Measurements from ENCODE around the gene TAAR1. TPM values are rescaled to one million over a fixed set of nuclear protein-coding genes. Genes with fewer than 3 reads are reported as not detected.
"Not testable (repeated sequence)": the region's sequence is repeated elsewhere in the genome, so short reads cannot be mapped to it uniquely, and the experiment has no call there.

Gene TAAR1, protein sequence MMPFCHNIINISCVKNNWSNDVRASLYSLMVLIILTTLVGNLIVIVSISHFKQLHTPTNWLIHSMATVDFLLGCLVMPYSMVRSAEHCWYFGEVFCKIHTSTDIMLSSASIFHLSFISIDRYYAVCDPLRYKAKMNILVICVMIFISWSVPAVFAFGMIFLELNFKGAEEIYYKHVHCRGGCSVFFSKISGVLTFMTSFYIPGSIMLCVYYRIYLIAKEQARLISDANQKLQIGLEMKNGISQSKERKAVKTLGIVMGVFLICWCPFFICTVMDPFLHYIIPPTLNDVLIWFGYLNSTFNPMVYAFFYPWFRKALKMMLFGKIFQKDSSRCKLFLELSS
- not detected in 2 replicates for total RNA-seq (2021)
- Bru-seq, nascent RNA: not detected
- BruChase-seq, experiment 1, labeled RNA remaining after a 2-hour chase: percentile 21 among the genes with signal in this experiment
- BruChase-seq, experiment 2, labeled RNA remaining after a 6-hour chase: percentile 30 among the genes with signal in this experiment
- long read RNA-seq: 0 reads

DNA sequence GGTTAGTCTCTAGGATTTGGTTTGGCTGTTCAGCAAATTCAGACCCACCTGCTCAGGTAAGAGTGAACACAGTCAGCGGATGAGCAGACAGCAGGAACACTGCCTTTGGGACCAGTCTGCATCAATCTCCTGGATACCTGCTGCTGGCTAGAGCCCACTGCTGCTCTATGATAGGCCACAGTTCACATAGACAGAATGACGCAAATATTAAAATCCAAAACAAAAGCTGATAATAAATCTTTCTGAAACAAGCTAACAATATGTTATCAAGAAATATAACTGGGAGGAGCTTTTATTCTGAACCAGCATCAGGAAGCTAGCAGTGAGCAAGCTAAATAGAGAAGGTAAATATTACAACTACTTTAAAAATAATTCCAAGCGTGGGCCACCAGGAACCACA is at the start of gene TAAR1:
TSS of gene TAAR1 (minus strand) at position 101 of the 400 bp plus-strand sequence. CDS start 13,179 bp downstream, outside the sequence.
- Histone ChIP-seq H3K9me2 (ENCODE audit: insufficient read depth) (no peaks in the 10 kb centered on the region; the same call in 1 of the 2 replicates), H3K9me3 (ENCODE audit: insufficient read depth, low read depth) (no peaks in the 10 kb centered on the region; the same call in 1 of the 2 replicates), H3K4me1 (replicated peaks; ENCODE audit: insufficient read depth) (no peaks in the 10 kb centered on the region), H3K4me3 (no peak within 1 kb of the TSS), H3K27ac (no peak within 1 kb of the TSS), H3K4me2 (no peak within 1 kb of the TSS), H3K36me3 (ENCODE audit: low read depth) (no peaks in the 10 kb centered on the region), H2AFZ (no peak within 1 kb of the TSS), H3K79me2 (ENCODE audit: low read depth) (no peaks in the 10 kb centered on the region), H4K20me1 (ENCODE audit: insufficient read depth) (no peaks in the 10 kb centered on the region), H3F3A (ENCODE audit: insufficient read depth, low read depth) (no peaks in the 10 kb centered on the region), H3K27me3 (ENCODE audit: insufficient read depth, low read depth) (no peaks in the 10 kb centered on the region)
- ChIA-PET CTCF (no interaction called here), POLR2A (ENCODE audit: unreplicated experiment) (no interaction called here)
- intact Hi-C loops (cut with micrococcal nuclease; ENCODE audit: unreplicated experiment): no loop called here
- no peak for DNase-seq
- TF ChIP-seq, protein P1, sequence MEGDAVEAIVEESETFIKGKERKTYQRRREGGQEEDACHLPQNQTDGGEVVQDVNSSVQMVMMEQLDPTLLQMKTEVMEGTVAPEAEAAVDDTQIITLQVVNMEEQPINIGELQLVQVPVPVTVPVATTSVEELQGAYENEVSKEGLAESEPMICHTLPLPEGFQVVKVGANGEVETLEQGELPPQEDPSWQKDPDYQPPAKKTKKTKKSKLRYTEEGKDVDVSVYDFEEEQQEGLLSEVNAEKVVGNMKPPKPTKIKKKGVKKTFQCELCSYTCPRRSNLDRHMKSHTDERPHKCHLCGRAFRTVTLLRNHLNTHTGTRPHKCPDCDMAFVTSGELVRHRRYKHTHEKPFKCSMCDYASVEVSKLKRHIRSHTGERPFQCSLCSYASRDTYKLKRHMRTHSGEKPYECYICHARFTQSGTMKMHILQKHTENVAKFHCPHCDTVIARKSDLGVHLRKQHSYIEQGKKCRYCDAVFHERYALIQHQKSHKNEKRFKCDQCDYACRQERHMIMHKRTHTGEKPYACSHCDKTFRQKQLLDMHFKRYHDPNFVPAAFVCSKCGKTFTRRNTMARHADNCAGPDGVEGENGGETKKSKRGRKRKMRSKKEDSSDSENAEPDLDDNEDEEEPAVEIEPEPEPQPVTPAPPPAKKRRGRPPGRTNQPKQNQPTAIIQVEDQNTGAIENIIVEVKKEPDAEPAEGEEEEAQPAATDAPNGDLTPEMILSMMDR (conservative IDR thresholded peaks at IDR 0.05): no peak
- no peak for TF ChIP-seq EZH2 (IDR thresholded peaks at IDR 0.05; ENCODE audit: low read depth)
- BruUV-seq (replicated peaks): no TSS peak

DNA sequence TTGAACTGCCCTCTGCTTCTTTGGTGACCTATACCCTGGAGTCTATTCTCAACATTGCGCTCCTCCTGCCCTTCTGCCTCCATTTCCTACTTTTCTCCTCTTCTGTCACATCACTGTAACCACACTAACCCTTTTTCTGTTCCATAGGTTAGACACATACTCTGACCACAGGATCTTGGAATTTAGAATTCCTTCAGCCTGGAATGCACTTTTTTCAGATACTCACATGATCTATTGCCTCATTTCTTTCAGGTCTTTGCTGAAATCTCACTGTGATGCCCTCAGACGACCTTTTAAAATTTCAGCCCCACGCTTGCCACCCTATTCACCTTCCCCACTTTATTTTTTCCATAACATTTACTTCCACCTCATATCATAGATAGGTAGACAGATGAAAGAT is 49.8 kb upstream of the TAAR1 start:
- Histone ChIP-seq H3K9me3 (ENCODE audit: insufficient read depth, low read depth) (0 out of 2 replicates have a peak, but pooled peaks cover 3% of the 10 kb centered on the region), H3F3A (ENCODE audit: insufficient read depth, low read depth) (peaks cover 10% of the 10 kb centered on the region; the same call in 1 of the 2 replicates), H3K4me2 (no peak overlapping the region), H2AFZ (no peak overlapping the region), H3K4me3 (no peak overlapping the region), H3K27ac (no peak overlapping the region), H3K9me2 (ENCODE audit: insufficient read depth) (no peaks in the 10 kb centered on the region), H3K36me3 (ENCODE audit: low read depth) (no peaks in the 10 kb centered on the region), H3K4me1 (replicated peaks; ENCODE audit: insufficient read depth) (peaks cover 11% of the 10 kb centered on the region; the same call in 1 of the 2 replicates), H3K27me3 (ENCODE audit: insufficient read depth, low read depth) (no peaks in the 10 kb centered on the region), H3K79me2 (ENCODE audit: low read depth) (no peaks in the 10 kb centered on the region), H4K20me1 (ENCODE audit: insufficient read depth) (no peaks in the 10 kb centered on the region)
- ChIA-PET POLR2A (ENCODE audit: unreplicated experiment) (no interaction called here), CTCF (no interaction called here)
- DNase-seq: no peak
- no peak for TF ChIP-seq EZH2 (IDR thresholded peaks at IDR 0.05; ENCODE audit: low read depth)
- TF ChIP-seq, protein P1 (conservative IDR thresholded peaks at IDR 0.05): no peak
- intact Hi-C loops (cut with micrococcal nuclease; ENCODE audit: unreplicated experiment): no loop called here
- BruUV-seq (replicated peaks): no TSS peak

DNA sequence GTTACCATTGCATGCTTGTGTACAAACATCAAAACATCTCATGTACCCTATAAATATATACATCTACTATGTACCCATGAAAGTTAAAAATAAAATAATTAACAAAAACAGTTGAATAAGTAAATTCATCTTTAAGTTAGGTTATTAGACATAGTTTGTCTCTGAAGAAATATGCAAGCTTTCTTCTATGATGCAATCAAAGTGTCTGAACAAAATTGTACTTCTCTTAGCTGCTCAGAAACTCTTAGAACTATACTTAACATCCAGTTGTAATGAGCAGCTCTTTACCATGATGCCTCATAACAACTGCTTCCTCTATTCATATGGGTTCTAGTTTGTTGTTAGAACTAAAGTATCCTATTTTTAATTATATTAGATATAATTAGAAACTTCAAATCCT is 49.0 kb upstream of the TAAR1 start:
- Histone ChIP-seq H2AFZ (no peak overlapping the region), H3K79me2 (ENCODE audit: low read depth) (no peaks in the 10 kb centered on the region), H3K9me3 (ENCODE audit: insufficient read depth, low read depth) (0 out of 2 replicates have a peak, but pooled peaks cover 3% of the 10 kb centered on the region), H3K27ac (no peak overlapping the region), H4K20me1 (ENCODE audit: insufficient read depth) (no peaks in the 10 kb centered on the region), H3K27me3 (ENCODE audit: insufficient read depth, low read depth) (no peaks in the 10 kb centered on the region), H3K4me2 (no peak overlapping the region), H3K4me3 (no peak overlapping the region), H3K4me1 (replicated peaks; ENCODE audit: insufficient read depth) (peaks cover 11% of the 10 kb centered on the region; the same call in 1 of the 2 replicates), H3K9me2 (ENCODE audit: insufficient read depth) (no peaks in the 10 kb centered on the region), H3K36me3 (ENCODE audit: low read depth) (no peaks in the 10 kb centered on the region), H3F3A (ENCODE audit: insufficient read depth, low read depth) (peaks cover 10% of the 10 kb centered on the region; the same call in 1 of the 2 replicates)
- DNase-seq: no peak
- ChIA-PET POLR2A (ENCODE audit: unreplicated experiment) (no interaction called here), CTCF (no interaction called here)
- BruUV-seq (replicated peaks): no TSS peak
- intact Hi-C loops (cut with micrococcal nuclease; ENCODE audit: unreplicated experiment): no loop called here
- TF ChIP-seq EZH2 (IDR thresholded peaks at IDR 0.05; ENCODE audit: low read depth): no peak
- TF ChIP-seq, protein P1 (conservative IDR thresholded peaks at IDR 0.05): no peak

DNA sequence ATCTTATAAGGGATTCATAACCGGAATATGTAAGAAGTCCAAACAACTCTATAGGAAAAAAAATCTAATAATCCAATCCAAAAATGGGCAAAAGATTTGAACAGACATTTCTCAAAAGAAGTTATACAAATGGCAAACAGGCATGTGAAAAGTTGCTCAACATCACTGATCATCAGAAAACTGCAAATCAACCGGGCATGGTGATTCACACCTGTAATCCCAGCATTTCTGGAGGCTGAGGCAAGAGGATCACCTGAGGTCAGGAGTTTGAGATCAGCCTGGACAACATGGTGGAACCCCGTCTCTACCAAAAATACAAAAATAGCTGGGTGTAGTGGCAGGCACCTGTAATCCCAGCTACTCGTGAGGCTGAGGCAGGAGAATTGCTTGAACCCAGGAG is 47.8 kb upstream of the TAAR1 start:
- H3K27me3 ChIP-seq (ENCODE audit: insufficient read depth, low read depth); BruUV-seq (replicated peaks); CTCF ChIA-PET; H3K4me3 ChIP-seq; H3K4me2 ChIP-seq; H3F3A ChIP-seq (ENCODE audit: insufficient read depth, low read depth); H3K79me2 ChIP-seq (ENCODE audit: low read depth); H2AFZ ChIP-seq; H3K4me1 ChIP-seq (replicated peaks; ENCODE audit: insufficient read depth); POLR2A ChIA-PET (ENCODE audit: unreplicated experiment); H3K36me3 ChIP-seq (ENCODE audit: low read depth); H4K20me1 ChIP-seq (ENCODE audit: insufficient read depth); H3K9me2 ChIP-seq (ENCODE audit: insufficient read depth); H3K27ac ChIP-seq; intact Hi-C loops (cut with micrococcal nuclease; ENCODE audit: unreplicated experiment); H3K9me3 ChIP-seq (ENCODE audit: insufficient read depth, low read depth); DNase-seq: not testable (repeated sequence)

Data from PC-9 (cell line).